Measurements from ENCODE around the gene TMEM97. TPM values are rescaled to one million over a fixed set of nuclear protein-coding genes. Genes with fewer than 3 reads are reported as not detected.

The TMEM97 gene
- total RNA-seq, 1 experiment from 2014 or later, result 55.6 TPM

- Histone ChIP-seq H3K36me3 (ENCODE audit: control insufficient read depth in 1 of 2, insufficient read depth in 2 of 2, low read length in 2 of 2) (peaks cover 36 to 63% of the 10 kb centered on the region in 2 experiments), H3K9me2 (ENCODE audit: insufficient read depth) (no peaks in the 10 kb centered on the region), H3K4me3 (replicated peaks in 1 of 2; ENCODE audit: low read depth in 1 of 2, low read length in 2 of 2) (no peak overlapping the region), H3K79me2 (ENCODE audit: insufficient read depth, low read length) (peaks cover 4% of the 10 kb centered on the region; the same call in 1 of the 2 replicates), H3K27me3 (ENCODE audit: insufficient read depth, low read length) (no peaks in the 10 kb centered on the region), H3K27ac (ENCODE audit: low read depth, low read length) (no peak overlapping the region), H4K20me1 (ENCODE audit: insufficient read depth) (no peaks in the 10 kb centered on the region), H2AFZ (ENCODE audit: low read depth, low read length, poor library complexity, severe bottlenecking) (no peak overlapping the region), H3K9ac (ENCODE audit: low read length) (no peak overlapping the region), H3K9me3 (ENCODE audit: control insufficient read depth in 1 of 2, insufficient read depth in 1 of 2, low read depth in 1 of 2, low read length in 2 of 2) (no peaks in the 10 kb centered on the region), H3K4me1 (ENCODE audit: control insufficient read depth in 1 of 2, insufficient read depth in 2 of 2, low read length in 2 of 2) (peaks cover 0 to 9% of the 10 kb centered on the region in 2 experiments; a peak in 2 of 4 replicates), H3K4me2 (ENCODE audit: low read length) (no peak overlapping the region)
- POLR2A ChIA-PET, result no interaction called here
- RAD21 ChIA-PET (ENCODE audit: low non-redundant PET in 1 of 2, low total read pairs in 2 of 2, uncharacterized antibody in 2 of 2, unreplicated experiment in 2 of 2), result no interaction called here
- DNase-seq (ENCODE audit: low read depth, low spot score) (no peak), ATAC-seq (no peak)
- CTCF ChIA-PET, result no interaction called here
- no peak for TF ChIP-seq ATF3 (IDR thresholded peaks at IDR 0.05)
- no peak for TF ChIP-seq FOSL1 (IDR thresholded peaks at IDR 0.05; ENCODE audit: low read depth)
- TF ChIP-seq CEBPB (IDR thresholded peaks at IDR 0.05; ENCODE audit: low read depth), result no peak
- no peak for TF ChIP-seq ELF1 (IDR thresholded peaks at IDR 0.05; ENCODE audit: borderline replicate concordance, low read depth)
- TF ChIP-seq ZFX (IDR thresholded peaks at IDR 0.05), result no peak
- no peak for TF ChIP-seq SRF (IDR thresholded peaks at IDR 0.05; ENCODE audit: low read depth)
- TF ChIP-seq EZH2 (IDR thresholded peaks at IDR 0.05), result no peak
- TF ChIP-seq SIN3A (IDR thresholded peaks at IDR 0.05; ENCODE audit: low read depth), result no peak
- no peak for TF ChIP-seq JUND (IDR thresholded peaks at IDR 0.05)
- no peak for TF ChIP-seq SP1 (IDR thresholded peaks at IDR 0.05; ENCODE audit: low read depth)
- no peak for TF ChIP-seq YY1 (IDR thresholded peaks at IDR 0.05; ENCODE audit: extremely low read depth, insufficient replicate concordance, low read depth, low read length)
- TF ChIP-seq EZH2phosphoT487 (IDR thresholded peaks at IDR 0.05; ENCODE audit: borderline replicate concordance), result no peak
- TF ChIP-seq TCF7L2 (IDR thresholded peaks at IDR 0.05; ENCODE audit: borderline replicate concordance, extremely low read depth, insufficient read depth, insufficient read length), result no peak
- no peak for TF ChIP-seq CTCF (IDR thresholded peaks at IDR 0.05 in 2 of 3, conservative IDR thresholded peaks at IDR 0.05 in 1 of 3; ENCODE audit: borderline replicate concordance in 1 of 3, insufficient read depth in 1 of 3, low read depth in 2 of 3, low read length in 2 of 3)
- TF ChIP-seq, protein P1, sequence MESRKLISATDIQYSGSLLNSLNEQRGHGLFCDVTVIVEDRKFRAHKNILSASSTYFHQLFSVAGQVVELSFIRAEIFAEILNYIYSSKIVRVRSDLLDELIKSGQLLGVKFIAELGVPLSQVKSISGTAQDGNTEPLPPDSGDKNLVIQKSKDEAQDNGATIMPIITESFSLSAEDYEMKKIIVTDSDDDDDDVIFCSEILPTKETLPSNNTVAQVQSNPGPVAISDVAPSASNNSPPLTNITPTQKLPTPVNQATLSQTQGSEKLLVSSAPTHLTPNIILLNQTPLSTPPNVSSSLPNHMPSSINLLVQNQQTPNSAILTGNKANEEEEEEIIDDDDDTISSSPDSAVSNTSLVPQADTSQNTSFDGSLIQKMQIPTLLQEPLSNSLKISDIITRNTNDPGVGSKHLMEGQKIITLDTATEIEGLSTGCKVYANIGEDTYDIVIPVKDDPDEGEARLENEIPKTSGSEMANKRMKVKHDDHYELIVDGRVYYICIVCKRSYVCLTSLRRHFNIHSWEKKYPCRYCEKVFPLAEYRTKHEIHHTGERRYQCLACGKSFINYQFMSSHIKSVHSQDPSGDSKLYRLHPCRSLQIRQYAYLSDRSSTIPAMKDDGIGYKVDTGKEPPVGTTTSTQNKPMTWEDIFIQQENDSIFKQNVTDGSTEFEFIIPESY (IDR thresholded peaks at IDR 0.05; ENCODE audit: extremely low read depth, insufficient replicate concordance, low read length), result no peak
- no peak for TF ChIP-seq MAX (IDR thresholded peaks at IDR 0.05)
- TF ChIP-seq ZNF274 (IDR thresholded peaks at IDR 0.05; ENCODE audit: low read depth, low read length), result no peak
- TF ChIP-seq REST (IDR thresholded peaks at IDR 0.05; ENCODE audit: low read depth), result no peak
- TF ChIP-seq EGR1 (IDR thresholded peaks at IDR 0.05; ENCODE audit: low read depth), result no peak
- no TSS peak for BruUV-seq (replicated peaks)
- intact Hi-C loops (cut with micrococcal nuclease), result no loop called here
Measured at GRCh38 chr17:28344011-28344410, 25.0 kb downstream of the TMEM97 start.
